HFFc6 (cell line): ENCODE measurements around the gene DISP3. TPM values are rescaled to one million over a fixed set of nuclear protein-coding genes. Genes with fewer than 3 reads are reported as not detected.

Experiments
- DNase-seq: peaks from one replicate; pipeline ENCODE4 v3.0.0-alpha.2; 2018
- H3K27ac Mint-ChIP-seq: 2 replicates; pipeline ENCODE4 v1.8.0; 2020; ENCODE audit warnings: mild to moderate bottlenecking, mixed read lengths
- H3K27me3 Mint-ChIP-seq: 2 replicates; pipeline ENCODE4 v1.8.0; 2021; ENCODE audit warnings: mild to moderate bottlenecking, moderate library complexity, mixed read lengths; ENCODE audit not compliant: insufficient read depth
- H3K36me3 Mint-ChIP-seq: 2 replicates; pipeline ENCODE4 v1.8.0; 2021; ENCODE audit warnings: low read depth, mixed read lengths
- H3K4me1 Mint-ChIP-seq: 2 replicates; pipeline ENCODE4 v1.8.0; 2020; ENCODE audit warnings: low read depth, mixed read lengths
- H3K4me3 Mint-ChIP-seq: 2 replicates; pipeline ENCODE4 v1.8.0; 2020; ENCODE audit warnings: mild to moderate bottlenecking, moderate library complexity, mixed read lengths
- H3K9me3 Mint-ChIP-seq: 2 replicates; pipeline ENCODE4 v1.8.0; 2020; ENCODE audit warnings: mild to moderate bottlenecking, mixed read lengths
- CTCF ChIP-seq: fragments of 200-600 bp; sonication (generic); IDR thresholded peaks from 2 replicates; pipeline ENCODE4 v1.5.0; 2021; ENCODE audit warnings: antibody characterized with exemption, mild to moderate bottlenecking
- total RNA-seq, 6 experiments: library from RNA; stranded (reverse); fragmentation: NEBNext Ultra II Directional; extraction: Animal tissue kit (Norgen Biotek cat#: 25700); gene quantifications; 2 replicates in 1 of 6; 3 replicates in 5 of 6; pipeline ENCODE4 v1.2.3, GENCODE V29; 2021

Gene DISP3
- total RNA-seq, 6 experiments from 2014 or later, result not detected

- H3K4me1 Mint-ChIP-seq, result no peaks in the 10 kb centered on the region
- no peak for DNase-seq
These were observed 46.4 kb upstream of the DISP3 start for GRCh38 chr1:11432526-11432925.

GRCh38 chr1:11434501-11434900, 44.5 kb upstream of the DISP3 start:
- H3K27me3 Mint-ChIP-seq, result peaks cover 56% of the 10 kb centered on the region
- DNase-seq, result no peak
- no peaks in the 10 kb centered on the region for H3K4me1 Mint-ChIP-seq
- H3K4me3 Mint-ChIP-seq, result no peak overlapping the region
- no peak for TF ChIP-seq CTCF
- no peak overlapping the region for H3K27ac Mint-ChIP-seq
- no peaks in the 10 kb centered on the region for H3K9me3 Mint-ChIP-seq
- no peaks in the 10 kb centered on the region for H3K36me3 Mint-ChIP-seq

More at GRCh38 chr1:11432526-11432925, 46.4 kb upstream of the DISP3 start:
- no peak overlapping the region for H3K27ac Mint-ChIP-seq
- H3K9me3 Mint-ChIP-seq, result no peaks in the 10 kb centered on the region
- no peak for TF ChIP-seq CTCF
- H3K36me3 Mint-ChIP-seq, result no peaks in the 10 kb centered on the region
- H3K27me3 Mint-ChIP-seq, result peaks cover 53% of the 10 kb centered on the region
- H3K4me3 Mint-ChIP-seq, result no peak overlapping the region

GRCh38 chr1:11434926-11435325, 44.0 kb upstream of the DISP3 start:
- no peak overlapping the region for H3K4me3 Mint-ChIP-seq
- no peak for TF ChIP-seq CTCF
- no peaks in the 10 kb centered on the region for H3K9me3 Mint-ChIP-seq
- H3K4me1 Mint-ChIP-seq, result no peaks in the 10 kb centered on the region
- no peak overlapping the region for H3K27ac Mint-ChIP-seq
- no peaks in the 10 kb centered on the region for H3K36me3 Mint-ChIP-seq
- peaks cover 55% of the 10 kb centered on the region for H3K27me3 Mint-ChIP-seq
- no peak for DNase-seq

DNA sequence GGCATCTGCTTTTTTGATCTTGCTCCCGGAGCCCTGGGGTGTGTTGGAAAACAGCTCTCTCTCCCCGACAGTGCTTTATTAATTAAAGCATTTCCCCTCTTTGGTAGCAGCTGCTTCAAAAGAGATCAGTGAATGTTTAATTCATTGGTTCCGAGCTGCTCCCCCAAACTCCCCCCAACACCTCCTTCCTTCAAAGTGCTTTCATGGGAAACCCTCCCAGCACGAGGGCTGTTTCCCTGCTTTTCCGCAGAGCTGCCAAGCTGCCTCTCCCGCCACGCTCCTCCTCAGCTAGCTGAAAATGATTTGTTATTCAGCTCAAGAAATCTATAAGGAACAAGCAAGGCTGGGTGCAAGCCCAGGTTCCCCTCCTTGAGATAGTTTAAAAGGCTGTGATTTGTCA, 40.0 kb upstream of the DISP3 start:
- Mint-ChIP-seq H3K36me3 (no peaks in the 10 kb centered on the region), H3K27ac (no peak overlapping the region), H3K4me1 (no peaks in the 10 kb centered on the region), H3K4me3 (no peak overlapping the region), H3K9me3 (no peaks in the 10 kb centered on the region), H3K27me3 (peaks cover 54% of the 10 kb centered on the region)
- no peak for DNase-seq
- no peak for TF ChIP-seq CTCF

DNA sequence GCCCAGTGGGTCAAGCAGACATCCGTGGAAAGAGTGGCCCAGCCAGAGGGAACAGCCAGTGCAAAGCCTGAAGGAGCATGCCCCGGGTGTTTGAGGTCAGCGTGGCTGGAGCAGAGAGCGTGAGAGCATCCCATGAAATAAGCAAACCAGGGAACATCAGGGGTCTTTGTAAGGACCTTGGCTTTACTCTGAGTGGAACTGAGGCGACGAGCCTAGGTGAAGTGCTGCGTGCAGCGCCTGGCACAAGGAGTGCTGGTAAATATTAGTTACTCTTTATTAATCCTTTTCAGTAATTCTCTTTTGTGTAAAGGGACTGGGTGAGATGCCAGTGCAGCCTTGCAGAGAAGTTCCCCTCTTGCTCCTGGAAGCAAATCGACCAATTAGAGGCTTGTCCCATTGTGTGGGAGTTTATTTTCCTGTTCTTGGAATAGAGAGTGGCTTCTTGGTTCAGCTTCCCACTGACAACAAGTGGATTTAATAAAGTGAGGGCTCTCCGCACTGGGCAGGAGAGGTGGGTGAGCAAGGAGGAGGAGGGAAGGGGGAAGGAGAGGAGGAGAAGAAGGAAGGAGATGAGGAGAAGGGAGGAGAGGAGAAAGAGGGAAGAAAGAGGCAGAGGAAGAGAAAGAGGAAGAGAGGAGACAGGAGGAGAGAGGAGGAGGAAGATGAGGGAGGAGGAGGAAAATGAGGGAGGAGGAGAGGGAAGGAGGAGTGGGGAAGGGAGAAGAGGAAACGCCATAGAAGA, 37.6 kb upstream of the DISP3 start:
- H3K9me3 Mint-ChIP-seq, result no peaks in the 10 kb centered on the region
- no peak for TF ChIP-seq CTCF
- H3K4me1 Mint-ChIP-seq, result no peaks in the 10 kb centered on the region
- no peak overlapping the region for H3K27ac Mint-ChIP-seq
- peaks cover 62% of the 10 kb centered on the region for H3K27me3 Mint-ChIP-seq
- H3K36me3 Mint-ChIP-seq, result no peaks in the 10 kb centered on the region
- H3K4me3 Mint-ChIP-seq, result no peak overlapping the region
- DNase-seq, result no peak
